ENCODE data around the gene ADAMTS2.

The ADAMTS2 gene

DNA sequence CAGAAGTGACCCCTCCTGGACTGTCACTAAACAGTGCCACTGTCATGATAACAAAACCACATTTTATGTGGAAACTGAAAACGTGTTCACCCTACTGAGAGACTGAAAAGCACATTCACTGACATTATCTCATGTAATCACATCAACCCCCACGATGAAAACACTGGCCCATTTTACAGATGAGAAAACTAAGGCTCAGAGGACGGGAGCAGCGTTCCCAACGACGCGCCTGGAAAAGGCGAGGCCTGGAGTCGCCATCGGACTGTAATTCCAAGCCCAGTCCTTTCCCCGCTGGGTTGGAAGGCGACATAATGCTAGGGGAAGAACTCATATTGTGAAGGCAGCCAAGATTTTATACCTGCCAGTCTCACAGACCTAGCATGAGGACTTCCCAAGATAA lies 140.0 kb downstream of the ADAMTS2 start:
- Histone ChIP-seq H3K4me3 (ENCODE audit: low read depth, low read length) (no peak overlapping the region), H3K9me3 (ENCODE audit: control insufficient read depth, low read length) (no peaks in the 10 kb centered on the region), H3K4me1 (no peaks in the 10 kb centered on the region), H3K9ac (no peak overlapping the region), H3K4me2 (ENCODE audit: low read length) (no peak overlapping the region), H3K79me2 (no peaks in the 10 kb centered on the region), H3K27ac (no peak overlapping the region), H2AFZ (no peak overlapping the region), H3K36me3 (ENCODE audit: control insufficient read depth, insufficient read depth, low read length) (no peaks in the 10 kb centered on the region), H3K27me3 (ENCODE audit: control insufficient read depth, insufficient read depth, low read length) (no peaks in the 10 kb centered on the region)
- TF ChIP-seq CTCF (IDR thresholded peaks at IDR 0.05), result no peak

- H3K27me3 ChIP-seq (ENCODE audit: control insufficient read depth, insufficient read depth, low read length), result no peaks in the 10 kb centered on the region
- H3K9ac ChIP-seq, result no peak overlapping the region
- H3K4me3 ChIP-seq (ENCODE audit: low read depth, low read length), result no peak overlapping the region
- no peak overlapping the region for H3K27ac ChIP-seq
- H3K4me1 ChIP-seq, result no peaks in the 10 kb centered on the region
- no peaks in the 10 kb centered on the region for H3K79me2 ChIP-seq
- H3K4me2 ChIP-seq (ENCODE audit: low read length), result no peak overlapping the region
- no peak overlapping the region for H2AFZ ChIP-seq
- H3K36me3 ChIP-seq (ENCODE audit: control insufficient read depth, insufficient read depth, low read length), result no peaks in the 10 kb centered on the region
- TF ChIP-seq CTCF (IDR thresholded peaks at IDR 0.05), result no peak
- H3K9me3 ChIP-seq (ENCODE audit: control insufficient read depth, low read length), result no peaks in the 10 kb centered on the region
These were observed 140.7 kb downstream of the ADAMTS2 start for GRCh38 chr5:179204572-179204971.

GRCh38 chr5:179203248-179203647 lies 142.0 kb downstream of the ADAMTS2 start:
- no peak overlapping the region for H3K27ac ChIP-seq
- TF ChIP-seq CTCF (IDR thresholded peaks at IDR 0.05), result no peak
- H3K9me3 ChIP-seq (ENCODE audit: control insufficient read depth, low read length), result no peaks in the 10 kb centered on the region
- no peak overlapping the region for H2AFZ ChIP-seq
- no peaks in the 10 kb centered on the region for H3K36me3 ChIP-seq (ENCODE audit: control insufficient read depth, insufficient read depth, low read length)
- no peak overlapping the region for H3K4me3 ChIP-seq (ENCODE audit: low read depth, low read length)
- no peak overlapping the region for H3K4me2 ChIP-seq (ENCODE audit: low read length)
- no peaks in the 10 kb centered on the region for H3K27me3 ChIP-seq (ENCODE audit: control insufficient read depth, insufficient read depth, low read length)
- H3K9ac ChIP-seq, result no peak overlapping the region
- H3K4me1 ChIP-seq, result no peaks in the 10 kb centered on the region
- H3K79me2 ChIP-seq, result no peaks in the 10 kb centered on the region

- H3K4me3 ChIP-seq (ENCODE audit: low read depth, low read length), result no peak overlapping the region
- no peak overlapping the region for H3K4me2 ChIP-seq (ENCODE audit: low read length)
- H3K36me3 ChIP-seq (ENCODE audit: control insufficient read depth, insufficient read depth, low read length), result no peaks in the 10 kb centered on the region
- H2AFZ ChIP-seq, result no peak overlapping the region
- H3K9ac ChIP-seq, result no peak overlapping the region
- no peaks in the 10 kb centered on the region for H3K79me2 ChIP-seq
- no peak for TF ChIP-seq CTCF (IDR thresholded peaks at IDR 0.05)
- H3K27ac ChIP-seq, result no peak overlapping the region
- no peaks in the 10 kb centered on the region for H3K4me1 ChIP-seq
- no peaks in the 10 kb centered on the region for H3K27me3 ChIP-seq (ENCODE audit: control insufficient read depth, insufficient read depth, low read length)
- no peaks in the 10 kb centered on the region for H3K9me3 ChIP-seq (ENCODE audit: control insufficient read depth, low read length)
These were observed 143.3 kb downstream of the ADAMTS2 start for GRCh38 chr5:179201986-179202385.

DNA sequence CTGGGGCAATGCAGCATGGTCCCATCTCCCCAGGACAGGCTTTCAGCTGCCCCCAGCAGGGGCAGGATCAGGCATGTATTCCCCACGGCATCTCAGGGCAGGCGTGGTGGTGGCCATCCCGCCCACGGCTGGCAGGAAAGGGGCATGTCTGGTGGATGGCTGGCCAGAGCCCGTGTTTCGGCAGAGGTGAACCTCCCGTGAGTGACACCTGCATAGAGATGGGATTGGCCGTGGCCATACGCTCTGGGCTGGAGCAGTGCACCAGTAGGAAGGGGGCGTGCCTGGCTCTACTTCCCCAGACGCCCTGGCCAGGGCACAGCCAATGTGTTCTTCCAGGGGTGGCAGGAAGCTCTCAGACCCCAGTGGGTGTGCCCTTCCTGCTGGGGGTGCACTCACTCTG lies 146.0 kb downstream of the ADAMTS2 start:
- Histone ChIP-seq H3K27ac (no peak overlapping the region), H3K27me3 (ENCODE audit: control insufficient read depth, insufficient read depth, low read length) (no peaks in the 10 kb centered on the region), H2AFZ (no peak overlapping the region), H3K4me2 (ENCODE audit: low read length) (no peak overlapping the region), H3K9ac (no peak overlapping the region), H3K79me2 (no peaks in the 10 kb centered on the region), H3K36me3 (ENCODE audit: control insufficient read depth, insufficient read depth, low read length) (no peaks in the 10 kb centered on the region), H3K9me3 (ENCODE audit: control insufficient read depth, low read length) (no peaks in the 10 kb centered on the region), H3K4me3 (ENCODE audit: low read depth, low read length) (no peak overlapping the region), H3K4me1 (no peaks in the 10 kb centered on the region)
- TF ChIP-seq CTCF (IDR thresholded peaks at IDR 0.05), result no peak
